ENCODE measurements around the gene EXT2.

GRCh38 chr11:44139565-44140330 is 44.3 kb downstream of the EXT2 start:
- TF ChIP-seq POLR2A (IDR thresholded peaks at IDR 0.05) (no peak), CTCF (IDR thresholded peaks at IDR 0.05) (no peak), POLR2AphosphoS5 (IDR thresholded peaks at IDR 0.05; ENCODE audit: insufficient read depth in 1 of 2, low read depth in 1 of 2) (no peak)
